ENCODE results near the gene USP17L17.
"Not testable (repeated sequence)": the region's sequence is repeated elsewhere in the genome, so short reads cannot be mapped to it uniquely, and the experiment has no call there.

USP17L17 gene, protein sequence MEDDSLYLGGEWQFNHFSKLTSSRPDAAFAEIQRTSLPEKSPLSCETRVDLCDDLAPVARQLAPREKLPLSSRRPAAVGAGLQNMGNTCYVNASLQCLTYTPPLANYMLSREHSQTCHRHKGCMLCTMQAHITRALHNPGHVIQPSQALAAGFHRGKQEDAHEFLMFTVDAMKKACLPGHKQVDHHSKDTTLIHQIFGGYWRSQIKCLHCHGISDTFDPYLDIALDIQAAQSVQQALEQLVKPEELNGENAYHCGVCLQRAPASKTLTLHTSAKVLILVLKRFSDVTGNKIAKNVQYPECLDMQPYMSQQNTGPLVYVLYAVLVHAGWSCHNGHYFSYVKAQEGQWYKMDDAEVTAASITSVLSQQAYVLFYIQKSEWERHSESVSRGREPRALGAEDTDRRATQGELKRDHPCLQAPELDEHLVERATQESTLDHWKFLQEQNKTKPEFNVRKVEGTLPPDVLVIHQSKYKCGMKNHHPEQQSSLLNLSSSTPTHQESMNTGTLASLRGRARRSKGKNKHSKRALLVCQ

DNA sequence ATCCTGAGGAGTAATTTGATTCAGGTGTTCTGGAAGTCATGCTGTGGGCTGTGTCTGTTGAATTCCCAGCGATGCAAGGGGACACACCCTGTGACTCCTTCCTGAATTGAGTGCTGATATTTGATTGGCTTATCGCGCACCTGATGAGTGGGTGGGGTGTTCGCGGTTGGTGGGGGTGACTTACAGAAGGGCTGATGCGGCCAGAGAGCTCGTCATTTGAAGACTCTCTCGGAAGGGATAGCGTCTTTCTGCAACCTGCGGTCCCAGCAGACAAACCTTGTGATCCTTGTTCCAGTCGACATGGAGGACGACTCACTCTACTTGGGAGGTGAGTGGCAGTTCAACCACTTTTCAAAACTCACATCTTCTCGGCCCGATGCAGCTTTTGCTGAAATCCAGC, at the start of gene USP17L17:
Gene USP17L17, plus strand, starts transcription at position 301 of the 400 bp plus-strand sequence. Its CDS starts 0 bp downstream, at position 301.
- not testable (repeated sequence) for DNase-seq

- DNase-seq, result not testable (repeated sequence)
Measured at GRCh38 chr4:9210357-9210756, 33.3 kb upstream of the USP17L17 start, which contains the start of gene USP17L10. Gene USP17L10, plus strand, starts transcription at chr4:9210657. Its CDS starts 0 bp downstream, at chr4:9210657.

DNA sequence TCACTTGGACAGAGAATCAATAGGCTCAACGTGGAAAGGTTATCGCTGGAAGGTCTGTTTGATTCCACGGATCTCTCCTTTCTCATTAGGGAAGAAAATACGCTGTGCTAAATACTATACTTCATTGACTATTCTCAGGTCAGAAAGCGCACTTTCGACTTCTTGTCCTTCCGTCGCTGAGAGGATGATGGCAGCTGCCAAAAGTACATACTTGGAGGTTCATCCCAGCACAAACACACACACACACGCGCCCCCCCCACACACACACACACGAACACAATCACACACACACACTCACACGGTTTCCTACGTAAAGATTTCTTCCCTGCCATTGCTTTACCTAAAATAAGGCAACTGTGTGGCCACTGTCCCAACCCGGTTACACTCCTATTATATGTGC, 29.0 kb upstream of the USP17L17 start:
- not testable (repeated sequence) for DNase-seq

GRCh38 chr4:9215105-9215504, 28.6 kb upstream of the USP17L17 start, which contains the start of gene USP17L11:
Gene USP17L11, plus strand, starts transcription at chr4:9215405. Its CDS starts 0 bp downstream, at chr4:9215405.
- DNase-seq, result not testable (repeated sequence)

DNA sequence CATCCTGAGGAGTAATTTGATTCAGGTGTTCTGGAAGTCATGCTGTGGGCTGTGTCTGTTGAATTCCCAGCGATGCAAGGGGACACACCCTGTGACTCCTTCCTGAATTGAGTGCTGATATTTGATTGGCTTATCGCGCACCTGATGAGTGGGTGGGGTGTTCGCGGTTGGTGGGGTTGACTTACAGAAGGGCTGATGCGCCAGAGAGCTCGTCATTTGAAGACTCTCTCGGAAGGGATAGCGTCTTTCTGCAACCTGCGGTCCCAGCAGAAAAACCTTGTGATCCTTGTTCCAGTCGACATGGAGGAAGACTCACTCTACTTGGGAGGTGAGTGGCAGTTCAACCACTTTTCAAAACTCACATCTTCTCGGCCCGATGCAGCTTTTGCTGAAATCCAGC, 23.8 kb upstream of the USP17L17 start, which contains the start of gene USP17L12:
Gene USP17L12, plus strand, starts transcription at position 301 of the 400 bp plus-strand sequence. Its CDS starts 0 bp downstream, at position 301.
- DNase-seq, result not testable (repeated sequence)

DNA sequence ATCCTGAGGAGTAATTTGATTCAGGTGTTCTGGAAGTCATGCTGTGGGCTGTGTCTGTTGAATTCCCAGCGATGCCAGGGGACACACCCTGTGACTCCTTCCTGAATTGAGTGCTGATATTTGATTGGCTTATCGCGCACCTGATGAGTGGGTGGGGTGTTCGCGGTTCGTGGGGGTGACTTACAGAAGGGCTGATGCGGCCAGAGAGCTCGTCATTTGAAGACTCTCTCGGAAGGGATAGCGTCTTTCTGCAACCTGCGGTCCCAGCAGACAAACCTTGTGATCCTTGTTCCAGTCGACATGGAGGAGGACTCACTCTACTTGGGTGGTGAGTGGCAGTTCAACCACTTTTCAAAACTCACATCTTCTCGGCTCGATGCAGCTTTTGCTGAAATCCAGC, 19.1 kb upstream of the USP17L17 start, which contains the start of gene USP17L13:
Gene USP17L13, plus strand, starts transcription at position 301 of the 400 bp plus-strand sequence. Its CDS starts 0 bp downstream, at position 301.
- not testable (repeated sequence) for DNase-seq

GRCh38 chr4:9230249-9230648, 13.4 kb upstream of the USP17L17 start:
- DNase-seq, result not testable (repeated sequence)

- not testable (repeated sequence) for DNase-seq
Measured at GRCh38 chr4:9234085-9234484, 9.6 kb upstream of the USP17L17 start, which contains the start of gene USP17L15. Gene USP17L15, plus strand, starts transcription at chr4:9234385. Its CDS starts 0 bp downstream, at chr4:9234385.

- not testable (repeated sequence) for DNase-seq
Measured at GRCh38 chr4:9238461-9238860, 5.2 kb upstream of the USP17L17 start.

DNA sequence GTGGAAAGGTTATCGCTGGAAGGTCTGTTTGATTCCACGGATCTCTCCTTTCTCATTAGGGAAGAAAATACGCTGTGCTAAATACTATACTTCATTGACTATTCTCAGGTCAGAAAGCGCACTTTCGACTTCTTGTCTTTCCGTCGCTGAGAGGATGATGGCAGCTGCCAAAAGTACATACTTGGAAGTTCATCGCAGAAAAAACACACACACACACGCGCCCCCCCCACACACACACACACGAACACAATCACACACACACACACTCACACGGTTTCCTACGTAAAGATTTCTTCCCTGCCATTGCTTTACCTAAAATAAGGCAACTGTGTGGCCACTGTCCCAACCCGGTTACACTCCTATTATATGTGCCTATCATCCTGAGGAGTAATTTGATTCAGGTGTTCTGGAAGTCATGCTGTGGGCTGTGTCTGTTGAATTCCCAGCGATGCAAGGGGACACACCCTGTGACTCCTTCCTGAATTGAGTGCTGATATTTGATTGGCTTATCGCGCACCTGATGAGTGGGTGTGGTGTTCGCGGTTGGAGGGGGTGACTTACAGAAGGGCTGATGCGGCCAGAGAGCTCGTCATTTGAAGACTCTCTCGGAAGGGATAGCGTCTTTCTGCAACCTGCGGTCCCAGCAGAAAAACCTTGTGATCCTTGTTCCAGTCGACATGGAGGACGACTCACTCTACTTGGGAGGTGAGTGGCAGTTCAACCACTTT, 4.4 kb downstream of the USP17L17 start, which contains the start of gene USP17L18:
Gene USP17L18, plus strand, starts transcription at position 678 of the 728 bp plus-strand sequence. Its CDS starts 0 bp downstream, at position 678.
- not testable (repeated sequence) for DNase-seq

DNA sequence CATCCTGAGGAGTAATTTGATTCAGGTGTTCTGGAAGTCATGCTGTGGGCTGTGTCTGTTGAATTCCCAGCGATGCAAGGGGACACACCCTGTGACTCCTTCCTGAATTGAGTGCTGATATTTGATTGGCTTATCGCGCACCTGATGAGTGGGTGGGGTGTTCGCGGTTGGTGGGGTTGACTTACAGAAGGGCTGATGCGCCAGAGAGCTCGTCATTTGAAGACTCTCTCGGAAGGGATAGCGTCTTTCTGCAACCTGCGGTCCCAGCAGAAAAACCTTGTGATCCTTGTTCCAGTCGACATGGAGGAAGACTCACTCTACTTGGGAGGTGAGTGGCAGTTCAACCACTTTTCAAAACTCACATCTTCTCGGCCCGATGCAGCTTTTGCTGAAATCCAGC, 9.4 kb downstream of the USP17L17 start, which contains the start of gene USP17L19:
Gene USP17L19, plus strand, starts transcription at position 301 of the 400 bp plus-strand sequence. Its CDS starts 0 bp downstream, at position 301.
- DNase-seq, result not testable (repeated sequence)

DNA sequence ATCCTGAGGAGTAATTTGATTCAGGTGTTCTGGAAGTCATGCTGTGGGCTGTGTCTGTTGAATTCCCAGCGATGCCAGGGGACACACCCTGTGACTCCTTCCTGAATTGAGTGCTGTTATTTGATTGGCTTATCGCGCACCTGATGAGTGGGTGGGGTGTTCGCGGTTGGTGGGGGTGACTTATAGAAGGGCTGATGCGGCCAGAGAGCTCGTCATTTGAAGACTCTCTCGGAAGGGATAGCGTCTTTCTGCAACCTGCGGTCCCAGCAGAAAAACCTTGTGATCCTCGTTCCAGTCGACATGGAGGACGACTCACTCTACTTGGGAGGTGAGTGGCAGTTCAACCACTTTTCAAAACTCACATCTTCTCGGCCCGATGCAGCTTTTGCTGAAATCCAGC, 14.1 kb downstream of the USP17L17 start, which contains the start of gene USP17L20:
Gene USP17L20, plus strand, starts transcription at position 301 of the 400 bp plus-strand sequence. Its CDS starts 0 bp downstream, at position 301.
- DNase-seq, result not testable (repeated sequence)

DNA sequence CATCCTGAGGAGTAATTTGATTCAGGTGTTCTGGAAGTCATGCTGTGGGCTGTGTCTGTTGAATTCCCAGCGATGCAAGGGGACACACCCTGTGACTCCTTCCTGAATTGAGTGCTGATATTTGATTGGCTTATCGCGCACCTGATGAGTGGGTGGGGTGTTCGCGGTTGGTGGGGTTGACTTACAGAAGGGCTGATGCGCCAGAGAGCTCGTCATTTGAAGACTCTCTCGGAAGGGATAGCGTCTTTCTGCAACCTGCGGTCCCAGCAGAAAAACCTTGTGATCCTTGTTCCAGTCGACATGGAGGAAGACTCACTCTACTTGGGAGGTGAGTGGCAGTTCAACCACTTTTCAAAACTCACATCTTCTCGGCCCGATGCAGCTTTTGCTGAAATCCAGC, 18.9 kb downstream of the USP17L17 start, which contains the start of gene USP17L21:
Gene USP17L21, plus strand, starts transcription at position 301 of the 400 bp plus-strand sequence. Its CDS starts 0 bp downstream, at position 301.
- not testable (repeated sequence) for DNase-seq

GRCh38 chr4:9267319-9267718, 23.6 kb downstream of the USP17L17 start, which contains the start of gene USP17L22:
Gene USP17L22, plus strand, starts transcription at chr4:9267619. Its CDS starts 0 bp downstream, at chr4:9267619.
- not testable (repeated sequence) for DNase-seq

- DNase-seq, result not testable (repeated sequence)
Measured at GRCh38 chr4:9271719-9272118, 28.0 kb downstream of the USP17L17 start.
